ENCODE data around the gene AQR. TPM values are rescaled to one million over a fixed set of nuclear protein-coding genes. Genes with fewer than 3 reads are reported as not detected.

The AQR gene
- total and polyA plus RNA-seq, 2 of the 4 experiments (the other 2 are of a cell fraction), result 17.9 to 29.6 TPM

GRCh38 chr15:34944936-34945335 lies 24.6 kb downstream of the AQR start:
- in situ Hi-C loops (cut with MboI; ENCODE audit: low sequenced_read_pairs), result no loop called here
- H2BK5ac ChIP-seq (ENCODE audit: low read depth, low read length, poor library complexity, severe bottlenecking), result no peak overlapping the region
- no peaks in the 10 kb centered on the region for H3K9me3 ChIP-seq (ENCODE audit: control insufficient read depth, insufficient read depth, low read length)
- H2AFZ ChIP-seq (replicated peaks; ENCODE audit: low read length, poor library complexity), result no peak overlapping the region
- H3K4me2 ChIP-seq (ENCODE audit: low read depth, low read length), result no peak overlapping the region
- no peaks in the 10 kb centered on the region for H3K27me3 ChIP-seq (ENCODE audit: control insufficient read depth, insufficient read depth, low read length)
- no peak overlapping the region for H2AK9ac ChIP-seq (replicated peaks; ENCODE audit: low read depth, low read length, poor library complexity)
- no peaks in the 10 kb centered on the region; the same call in 1 of the 2 replicates for H4K20me1 ChIP-seq (ENCODE audit: insufficient read depth, low read length)
- H3K23ac ChIP-seq (ENCODE audit: low read depth, low read length), result no peak overlapping the region
- H3K9ac ChIP-seq (ENCODE audit: low read depth, low read length), result no peak overlapping the region
- H4K8ac ChIP-seq (ENCODE audit: low read depth in 2 of 2, low read length in 2 of 2), result no peak overlapping the region
- TF ChIP-seq RCOR1 (IDR thresholded peaks at IDR 0.05; ENCODE audit: insufficient replicate concordance, low read length) (no peak), FOS (IDR thresholded peaks at IDR 0.05; ENCODE audit: low read depth, low read length) (no peak), RAD21 (IDR thresholded peaks at IDR 0.05; ENCODE audit: low read length) (no peak), NFE2L2 (IDR thresholded peaks at IDR 0.05; ENCODE audit: low read depth, low read length) (no peak), BHLHE40 (IDR thresholded peaks at IDR 0.05; ENCODE audit: low read depth, low read length) (no peak), RFX5 (IDR thresholded peaks at IDR 0.05; ENCODE audit: low read depth, low read length) (no peak), USF2 (IDR thresholded peaks at IDR 0.05; ENCODE audit: low read depth, low read length) (no peak), POLR2A (IDR thresholded peaks at IDR 0.05; ENCODE audit: low read depth, low read length) (no peak), CTCF (conservative IDR thresholded peaks at IDR 0.05; ENCODE audit: low read depth, low read length) (no peak), MXI1 (IDR thresholded peaks at IDR 0.05; ENCODE audit: borderline replicate concordance, low read depth, low read length) (no peak), ELK1 (IDR thresholded peaks at IDR 0.05; ENCODE audit: borderline replicate concordance, low read depth, low read length) (no peak), CHD1 (IDR thresholded peaks at IDR 0.05; ENCODE audit: low read depth, low read length) (no peak), MAZ (IDR thresholded peaks at IDR 0.05; ENCODE audit: borderline replicate concordance, low read depth, low read length) (no peak)
- no peak overlapping the region for H3K18ac ChIP-seq (ENCODE audit: low read depth, low read length)
- BruUV-seq (replicated peaks), result no TSS peak
- 100% methylated on average over 2 of the region's 3 CpGs; no CpG with 5 or more reads in 1 of the 2 experiments for WGBS, 2 experiments (ENCODE audit: extremely low coverage in 2 of 2, insufficient read length in 1 of 2)
- no peak overlapping the region for H3K56ac ChIP-seq (ENCODE audit: extremely low read depth, insufficient read depth, low read length)
- no peak overlapping the region for H2BK120ac ChIP-seq (ENCODE audit: low read depth, low read length)
- no peak overlapping the region for H3K14ac ChIP-seq (replicated peaks; ENCODE audit: low read depth, low read length)
- intact Hi-C loops (cut with micrococcal nuclease), result no loop called here
- no peak overlapping the region for H3K27ac ChIP-seq (ENCODE audit: insufficient read depth, low read length)
- no peak overlapping the region for H2AK5ac ChIP-seq (ENCODE audit: low read depth, low read length)
- no peak overlapping the region for H3K4me3 ChIP-seq (ENCODE audit: insufficient read depth, low read depth, low read length)
- dilution Hi-C loops (cut with HindIII; ENCODE audit: low sequenced_read_pairs, unreplicated experiment), result no loop called here
- POLR2A ChIA-PET (ENCODE audit: unreplicated experiment), result no interaction called here
- no peak overlapping the region for H3K4ac ChIP-seq (ENCODE audit: low read depth, low read length)
- H2BK20ac ChIP-seq (ENCODE audit: low read depth, low read length), result no peak overlapping the region
- H2BK15ac ChIP-seq (ENCODE audit: low read depth, low read length), result no peak overlapping the region
- CTCF ChIA-PET, result no interaction called here
- no peaks in the 10 kb centered on the region for H3K9me1 ChIP-seq (ENCODE audit: insufficient read depth, low read length)
- peaks cover 8% of the 10 kb centered on the region; the same call in 1 of the 2 replicates for H3K36me3 ChIP-seq (ENCODE audit: control insufficient read depth, insufficient read depth, low read length)
- DNase-seq, result no peak
- H3K4me1 ChIP-seq (ENCODE audit: control insufficient read depth, insufficient read depth, low read length), result 0 out of 2 replicates have a peak, but pooled peaks cover 1% of the 10 kb centered on the region
- no peak for ATAC-seq (ENCODE audit: low read depth)
- no peaks in the 10 kb centered on the region for H3K79me1 ChIP-seq (ENCODE audit: low read depth in 1 of 2, low read length in 2 of 2)
- H4K91ac ChIP-seq (ENCODE audit: insufficient read depth, low read depth, low read length), result no peak overlapping the region
- H4K5ac ChIP-seq (ENCODE audit: low read depth, low read length), result no peak overlapping the region

Data from IMR-90 (cell line).